Endothelial cell of hepatic sinusoid (primary cell): ENCODE results near the gene ADAP1.
"Not testable (repeated sequence)": the region's sequence is repeated elsewhere in the genome, so short reads cannot be mapped to it uniquely, and the experiment has no call there.

Source experiments
- in situ Hi-C: cut with HindIII; loops from 2 replicates; pipeline ENCODE4 v1.10.0; 2017; ENCODE audit warnings: low sequenced_read_pairs

ADAP1 gene

GRCh38 chr7:954330-955238 lies at the start of gene ADAP1:
ADAP1 (minus strand) TSS chr7:954680; CDS start chr7:954477, 203 bp downstream.
- in situ Hi-C loops = loop anchor here (25.0 kb wide), 1 partner anchor 208 kb away; the partner anchor contains the start of gene ZFAND2A

- in situ Hi-C loops = not testable (repeated sequence)
Observed at GRCh38 chr7:1002445-1002844, 48.0 kb upstream of the ADAP1 start.

GRCh38 chr7:1002026-1002425 lies 47.5 kb upstream of the ADAP1 start:
- in situ Hi-C loops = not testable (repeated sequence)

GRCh38 chr7:1001069-1001770 lies 46.7 kb upstream of the ADAP1 start:
- in situ Hi-C loops = not testable (repeated sequence)

- in situ Hi-C loops = no loop called here
Observed at GRCh38 chr7:999941-1000935, 45.8 kb upstream of the ADAP1 start.

- in situ Hi-C loops = no loop called here
Observed at GRCh38 chr7:999149-999879, 44.8 kb upstream of the ADAP1 start.

GRCh38 chr7:997404-998395 lies 43.2 kb upstream of the ADAP1 start:
- in situ Hi-C loops = no loop called here

- in situ Hi-C loops = no loop called here
Observed at GRCh38 chr7:996079-996872, 41.8 kb upstream of the ADAP1 start.

GRCh38 chr7:995571-995970 lies 41.1 kb upstream of the ADAP1 start:
- in situ Hi-C loops = no loop called here

GRCh38 chr7:994592-995308 lies 40.3 kb upstream of the ADAP1 start:
- in situ Hi-C loops = no loop called here

GRCh38 chr7:992709-993607 lies 38.5 kb upstream of the ADAP1 start:
- in situ Hi-C loops = no loop called here

- in situ Hi-C loops = no loop called here
Observed at GRCh38 chr7:991729-992656, 37.5 kb upstream of the ADAP1 start.

- in situ Hi-C loops = no loop called here
Observed at GRCh38 chr7:990933-991728, 36.7 kb upstream of the ADAP1 start.

- in situ Hi-C loops = no loop called here
Observed at GRCh38 chr7:990352-990932, 36.0 kb upstream of the ADAP1 start.
